ENCODE measurements around the gene TUT7. TPM values are rescaled to one million over a fixed set of nuclear protein-coding genes. Genes with fewer than 3 reads are reported as not detected.
"Not testable (repeated sequence)": the region's sequence is repeated elsewhere in the genome, so short reads cannot be mapped to it uniquely, and the experiment has no call there.

The TUT7 gene, protein sequence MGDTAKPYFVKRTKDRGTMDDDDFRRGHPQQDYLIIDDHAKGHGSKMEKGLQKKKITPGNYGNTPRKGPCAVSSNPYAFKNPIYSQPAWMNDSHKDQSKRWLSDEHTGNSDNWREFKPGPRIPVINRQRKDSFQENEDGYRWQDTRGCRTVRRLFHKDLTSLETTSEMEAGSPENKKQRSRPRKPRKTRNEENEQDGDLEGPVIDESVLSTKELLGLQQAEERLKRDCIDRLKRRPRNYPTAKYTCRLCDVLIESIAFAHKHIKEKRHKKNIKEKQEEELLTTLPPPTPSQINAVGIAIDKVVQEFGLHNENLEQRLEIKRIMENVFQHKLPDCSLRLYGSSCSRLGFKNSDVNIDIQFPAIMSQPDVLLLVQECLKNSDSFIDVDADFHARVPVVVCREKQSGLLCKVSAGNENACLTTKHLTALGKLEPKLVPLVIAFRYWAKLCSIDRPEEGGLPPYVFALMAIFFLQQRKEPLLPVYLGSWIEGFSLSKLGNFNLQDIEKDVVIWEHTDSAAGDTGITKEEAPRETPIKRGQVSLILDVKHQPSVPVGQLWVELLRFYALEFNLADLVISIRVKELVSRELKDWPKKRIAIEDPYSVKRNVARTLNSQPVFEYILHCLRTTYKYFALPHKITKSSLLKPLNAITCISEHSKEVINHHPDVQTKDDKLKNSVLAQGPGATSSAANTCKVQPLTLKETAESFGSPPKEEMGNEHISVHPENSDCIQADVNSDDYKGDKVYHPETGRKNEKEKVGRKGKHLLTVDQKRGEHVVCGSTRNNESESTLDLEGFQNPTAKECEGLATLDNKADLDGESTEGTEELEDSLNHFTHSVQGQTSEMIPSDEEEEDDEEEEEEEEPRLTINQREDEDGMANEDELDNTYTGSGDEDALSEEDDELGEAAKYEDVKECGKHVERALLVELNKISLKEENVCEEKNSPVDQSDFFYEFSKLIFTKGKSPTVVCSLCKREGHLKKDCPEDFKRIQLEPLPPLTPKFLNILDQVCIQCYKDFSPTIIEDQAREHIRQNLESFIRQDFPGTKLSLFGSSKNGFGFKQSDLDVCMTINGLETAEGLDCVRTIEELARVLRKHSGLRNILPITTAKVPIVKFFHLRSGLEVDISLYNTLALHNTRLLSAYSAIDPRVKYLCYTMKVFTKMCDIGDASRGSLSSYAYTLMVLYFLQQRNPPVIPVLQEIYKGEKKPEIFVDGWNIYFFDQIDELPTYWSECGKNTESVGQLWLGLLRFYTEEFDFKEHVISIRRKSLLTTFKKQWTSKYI (N-terminal part only)
- total RNA-seq, result 10 to 100 TPM; 22.6 to 23.3 TPM
- long read RNA-seq, donor 1, partial matches to known transcripts, result 0 of 2 reads
- long read RNA-seq, donor 1, other reads (novel, unspliced or antisense), result 2 of 2 reads
- long read RNA-seq, donor 2, partial matches to known transcripts, result 12 of 18 reads
- long read RNA-seq, donor 2, other reads (novel, unspliced or antisense), result 6 of 18 reads

DNA sequence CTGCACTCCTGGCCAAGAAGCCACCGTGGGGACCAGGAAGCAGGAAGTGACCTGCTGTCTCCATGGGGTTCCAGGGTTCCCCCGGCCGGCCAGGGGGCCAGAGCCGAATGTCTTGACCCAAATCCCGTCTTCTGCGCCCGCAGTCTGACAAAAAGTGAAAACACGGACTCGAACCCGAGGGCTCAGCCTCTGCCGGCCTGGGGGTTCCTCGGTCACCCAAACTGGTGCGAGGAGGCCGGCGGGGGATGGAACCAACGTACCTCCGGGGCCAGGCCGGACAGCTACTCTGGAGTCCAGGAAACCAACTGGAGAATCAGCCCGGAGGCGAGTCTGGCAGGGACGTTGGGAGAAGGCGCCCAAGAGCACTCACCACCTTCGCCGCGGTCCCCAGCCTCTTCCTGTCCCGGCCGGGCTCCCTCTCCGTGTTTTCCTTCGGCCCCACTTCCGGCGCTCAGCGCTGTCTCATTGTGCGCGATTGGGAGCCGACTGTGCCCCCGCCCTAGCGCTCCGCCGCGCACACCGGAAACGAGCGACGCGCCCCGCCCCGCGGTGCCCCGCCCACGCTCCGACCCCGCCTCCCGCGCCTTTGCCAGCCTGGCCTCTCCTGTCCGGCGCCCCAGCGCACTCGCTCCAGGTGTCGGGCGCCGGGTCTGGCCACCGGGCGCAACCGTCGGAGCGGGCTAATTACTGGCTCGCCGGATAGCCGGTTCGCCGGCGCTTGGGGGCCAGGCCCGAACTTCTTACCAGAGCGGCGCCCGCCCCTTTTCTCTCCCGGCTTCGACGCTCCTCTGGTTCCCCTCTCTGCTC is at the start of gene TUT7:
TSS of gene TUT7 (minus strand) at position 400 of the 807 bp plus-strand sequence. CDS start 1,211 bp downstream, outside the sequence.
- peak; percentile 99 for DNase-seq (ENCODE audit: low spot score)
- intact Hi-C loops (cut with DNase I), result no loop called here

DNA sequence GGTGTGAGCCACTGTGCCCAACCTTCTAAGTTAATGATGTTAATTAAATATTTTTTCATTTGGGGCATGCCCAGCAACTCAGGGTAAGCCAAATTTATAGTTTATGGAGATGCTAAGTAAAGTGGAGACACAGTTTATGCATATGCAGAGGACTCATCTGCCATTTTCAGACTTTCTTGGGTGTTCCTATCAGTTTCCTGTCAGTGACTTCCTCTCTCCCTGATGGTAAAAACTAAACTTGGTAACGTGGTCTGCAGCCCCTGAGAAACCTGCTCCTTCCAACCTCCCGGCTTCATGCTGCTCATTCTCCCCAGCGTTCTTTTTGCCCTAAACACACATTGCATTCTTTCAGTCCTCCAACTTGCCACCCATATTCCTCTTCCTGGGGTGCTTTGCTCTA is 48.4 kb upstream of the TUT7 start:
- no peak for DNase-seq (ENCODE audit: low spot score)
- intact Hi-C loops (cut with DNase I), result no loop called here

DNA sequence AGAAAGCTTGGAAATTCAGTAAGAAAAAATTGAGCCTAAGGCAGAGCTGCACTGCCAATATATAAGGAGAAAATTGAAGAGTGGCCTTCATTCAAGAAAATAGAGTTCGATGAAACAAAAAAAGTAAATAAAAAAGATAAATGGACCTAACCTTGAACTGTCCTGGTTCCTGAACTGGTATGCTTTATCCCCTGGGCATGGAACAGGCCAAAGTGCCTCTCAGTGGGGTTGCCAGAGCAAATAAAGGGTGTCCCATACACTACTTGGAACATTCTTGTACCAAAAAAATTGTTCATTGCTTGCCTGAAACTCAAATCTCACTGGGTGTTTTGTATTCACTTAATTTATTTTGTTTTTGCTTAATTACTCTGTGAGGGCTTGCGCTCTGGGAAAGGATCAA is 42.2 kb upstream of the TUT7 start:
- no peak for DNase-seq (ENCODE audit: low spot score)
- intact Hi-C loops (cut with DNase I), result no loop called here

DNA sequence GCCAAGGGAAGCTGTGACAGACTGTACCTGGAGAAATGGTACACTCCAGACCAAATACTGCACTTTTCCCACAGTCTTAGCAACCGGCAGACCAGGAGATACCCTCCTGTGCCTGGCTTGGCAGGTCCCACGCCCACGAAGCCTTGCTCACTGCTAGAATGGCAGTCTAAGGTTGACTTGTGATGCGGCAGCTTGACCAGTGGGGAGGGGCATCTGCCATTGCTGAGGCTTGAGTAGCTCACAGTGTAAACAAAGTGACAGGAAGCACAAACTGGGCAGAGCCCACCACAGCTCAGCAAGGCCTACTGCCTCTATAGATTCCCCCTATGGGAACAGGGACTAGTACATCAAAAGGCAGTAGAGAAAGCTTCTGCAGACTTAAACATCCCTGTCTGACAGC is 36.0 kb upstream of the TUT7 start:
- intact Hi-C loops (cut with DNase I); DNase-seq (ENCODE audit: low spot score): not testable (repeated sequence)

DNA sequence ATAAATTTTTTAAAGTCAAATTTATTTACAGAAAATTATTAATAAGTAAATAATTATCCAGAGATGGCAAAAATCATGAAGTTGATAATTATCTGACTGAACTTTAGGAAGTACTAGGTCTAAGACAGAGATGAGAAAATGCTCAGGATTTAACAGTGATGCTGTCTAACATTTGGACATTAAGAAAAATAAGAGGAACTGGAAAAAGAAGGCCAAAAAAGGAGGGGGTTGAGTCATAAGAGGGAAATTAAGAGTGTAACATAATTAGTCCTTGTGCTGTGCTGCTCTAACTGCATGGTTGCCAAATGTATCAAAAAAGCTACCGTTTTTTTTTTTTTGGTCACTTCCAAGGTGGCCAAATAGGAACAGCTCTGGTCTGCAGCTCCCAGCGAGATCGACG is 35.4 kb upstream of the TUT7 start:
- intact Hi-C loops (cut with DNase I), result no loop called here
- no peak for DNase-seq (ENCODE audit: low spot score)

DNA sequence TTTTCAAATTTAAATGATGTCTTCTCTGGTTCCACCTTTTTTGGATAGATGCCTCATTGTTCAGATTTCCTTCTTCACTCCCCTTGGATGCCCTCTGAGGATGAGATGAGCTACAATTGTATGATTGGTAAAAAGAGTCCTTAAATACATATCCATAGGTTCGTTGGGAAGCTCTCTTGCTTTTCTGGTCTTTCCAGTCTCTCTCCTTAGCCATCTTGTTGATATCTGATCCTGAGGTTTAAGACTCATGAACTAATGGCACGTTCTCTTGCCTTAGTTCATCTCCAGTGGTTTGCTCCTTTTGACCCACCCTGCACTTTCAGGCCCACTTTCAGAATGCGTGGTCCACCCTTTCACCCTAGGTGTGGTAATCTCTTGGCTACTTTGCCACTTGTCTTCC is 33.2 kb upstream of the TUT7 start:
- no peak for DNase-seq (ENCODE audit: low spot score)
- intact Hi-C loops (cut with DNase I), result no loop called here

DNA sequence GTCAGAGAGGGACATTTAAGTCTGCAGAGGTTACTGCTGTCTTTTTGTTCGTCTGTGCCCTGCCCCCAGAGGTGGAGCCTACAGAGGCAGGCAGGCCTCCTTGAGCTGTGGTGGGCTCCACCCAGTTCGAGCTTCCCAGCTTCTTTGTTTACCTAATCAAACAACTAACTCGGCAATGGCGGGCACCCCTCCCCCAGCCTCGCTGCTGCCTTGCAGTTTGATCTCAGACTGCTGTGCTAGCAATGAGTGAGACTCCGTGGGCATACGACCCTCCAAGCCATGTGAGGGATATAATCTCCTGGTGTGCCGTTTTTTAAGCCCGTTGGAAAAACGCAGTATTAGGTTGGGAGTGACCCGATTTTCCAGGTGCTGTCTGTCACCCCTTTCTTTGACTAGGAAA is 28.8 kb upstream of the TUT7 start:
- intact Hi-C loops (cut with DNase I); DNase-seq (ENCODE audit: low spot score): not testable (repeated sequence)

DNA sequence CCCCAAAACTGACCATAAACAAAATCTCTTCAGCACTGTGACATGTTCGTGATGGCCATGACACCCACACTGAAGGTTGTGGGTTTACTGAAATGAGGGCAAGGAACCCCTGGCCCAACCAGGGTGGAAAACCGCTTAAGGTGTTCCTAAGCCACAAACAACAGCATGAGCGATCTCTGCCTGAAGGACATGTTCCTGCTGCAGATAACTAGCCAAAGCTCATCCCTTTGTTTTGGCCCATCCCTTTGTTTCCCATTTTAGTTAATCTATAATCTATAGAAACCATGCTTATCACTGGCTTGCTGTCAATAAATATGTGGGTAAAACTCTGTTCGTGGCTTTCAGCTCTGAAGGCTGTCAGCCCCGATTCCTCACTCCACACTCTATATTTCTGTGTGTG is 21.8 kb upstream of the TUT7 start:
- intact Hi-C loops (cut with DNase I), result no loop called here
- DNase-seq (ENCODE audit: low spot score), result no peak

DNA sequence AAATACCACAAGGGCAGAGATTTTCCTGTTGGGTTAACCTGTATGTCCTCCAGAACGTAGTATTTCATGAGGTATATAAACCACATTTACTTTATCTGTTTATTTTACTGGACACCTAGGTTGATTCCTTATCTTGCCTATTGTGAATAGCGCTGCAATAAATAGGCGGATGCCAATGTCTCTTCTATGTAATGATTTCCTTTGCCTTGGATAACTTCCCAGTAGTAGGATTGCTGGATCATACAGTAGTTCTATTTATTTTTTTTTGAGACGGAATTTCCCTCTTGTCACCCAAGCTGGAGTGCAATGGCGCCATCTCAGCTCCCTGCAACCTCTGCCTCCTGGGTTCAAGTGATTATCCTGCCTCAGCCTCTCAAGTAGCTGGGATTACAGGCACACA is 15.6 kb upstream of the TUT7 start:
- intact Hi-C loops (cut with DNase I), result no loop called here
- no peak for DNase-seq (ENCODE audit: low spot score)

DNA sequence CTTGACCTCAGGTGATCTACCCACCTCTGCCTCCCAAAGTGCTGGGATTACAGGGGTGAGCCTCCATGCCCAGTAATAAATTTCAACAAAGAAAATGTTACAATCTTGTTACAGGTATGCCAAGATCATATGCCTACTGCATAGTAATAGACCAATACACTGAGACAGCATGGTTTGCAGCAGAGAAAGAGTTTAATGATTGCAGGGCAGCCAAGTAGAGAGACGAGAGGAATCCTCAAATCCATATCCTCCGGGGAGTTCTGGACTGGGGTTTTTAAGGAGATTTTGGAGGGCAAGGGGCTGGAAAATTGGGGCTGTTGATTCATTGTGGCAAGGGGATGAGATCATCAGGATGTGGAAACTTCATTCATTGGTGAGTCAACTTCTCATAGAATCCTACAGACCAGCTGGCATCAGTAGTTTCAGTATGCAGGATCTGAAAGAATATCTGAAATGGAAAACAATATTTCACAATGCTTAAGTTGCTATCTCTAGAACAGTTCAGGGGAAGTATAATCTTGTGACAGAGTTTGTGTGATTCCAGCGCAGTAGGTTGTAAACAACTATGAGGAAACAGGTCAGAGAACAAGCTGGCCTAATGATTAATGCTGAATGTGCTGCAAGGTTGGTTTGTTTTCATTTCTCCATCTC is 14.8 kb upstream of the TUT7 start:
- no peak for DNase-seq (ENCODE audit: low spot score)
- intact Hi-C loops (cut with DNase I), result no loop called here

DNA sequence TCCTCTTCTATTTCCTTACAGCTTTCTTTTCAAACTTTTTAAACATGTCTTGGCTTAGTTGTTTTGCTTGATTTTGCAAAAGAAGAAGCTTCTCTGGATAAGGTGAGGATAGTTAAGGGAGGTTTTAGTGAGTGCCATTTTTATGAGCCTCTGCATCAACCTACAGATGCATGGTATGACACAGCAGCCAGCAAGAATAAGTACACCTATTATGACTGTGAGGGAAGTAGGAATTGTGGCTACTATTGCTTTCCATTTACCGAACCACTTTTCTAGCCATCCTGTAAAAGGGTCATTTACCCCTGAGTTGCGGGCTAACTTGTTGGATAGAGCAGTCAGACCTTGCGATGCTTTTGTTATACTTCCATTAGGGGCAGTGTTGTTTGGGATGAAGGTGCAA is 7.0 kb upstream of the TUT7 start:
- DNase-seq (ENCODE audit: low spot score), result no peak
- intact Hi-C loops (cut with DNase I), result no loop called here

DNA sequence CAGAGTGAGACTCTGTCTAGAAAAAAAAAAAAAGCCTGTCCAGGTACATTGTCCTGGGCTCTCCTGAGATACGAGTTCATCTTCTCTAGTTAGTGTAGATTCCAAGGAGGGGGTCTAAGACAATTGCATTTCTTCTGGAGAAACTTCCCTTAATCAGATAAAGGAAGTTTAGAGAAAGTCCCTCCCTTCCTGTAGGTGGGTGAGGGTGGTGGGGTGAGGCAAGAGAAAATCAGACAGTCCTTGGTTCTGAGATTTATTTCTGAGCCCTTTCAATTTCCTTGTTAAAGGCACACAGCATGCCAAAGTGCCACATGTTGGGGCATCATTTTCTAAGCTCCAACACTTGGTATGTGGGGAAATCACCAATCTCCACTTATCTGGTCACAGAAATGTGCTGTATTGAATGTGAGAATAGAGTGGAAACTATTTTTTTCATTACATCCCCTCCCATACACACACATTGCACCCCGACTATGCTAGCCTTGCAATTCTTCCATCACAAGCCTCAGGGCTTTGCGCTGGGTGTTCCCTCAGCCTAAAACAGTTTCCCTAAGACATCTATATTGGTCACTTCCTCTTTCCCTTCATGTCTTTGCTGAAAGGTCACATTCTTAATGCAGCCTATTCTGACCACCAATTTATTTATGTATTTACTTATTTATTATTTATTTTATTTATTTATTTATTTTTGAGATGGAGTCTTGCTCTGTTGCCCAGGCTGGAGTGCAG is 5.1 kb upstream of the TUT7 start:
- intact Hi-C loops (cut with DNase I), result no loop called here
- DNase-seq (ENCODE audit: low spot score), result no peak

DNA sequence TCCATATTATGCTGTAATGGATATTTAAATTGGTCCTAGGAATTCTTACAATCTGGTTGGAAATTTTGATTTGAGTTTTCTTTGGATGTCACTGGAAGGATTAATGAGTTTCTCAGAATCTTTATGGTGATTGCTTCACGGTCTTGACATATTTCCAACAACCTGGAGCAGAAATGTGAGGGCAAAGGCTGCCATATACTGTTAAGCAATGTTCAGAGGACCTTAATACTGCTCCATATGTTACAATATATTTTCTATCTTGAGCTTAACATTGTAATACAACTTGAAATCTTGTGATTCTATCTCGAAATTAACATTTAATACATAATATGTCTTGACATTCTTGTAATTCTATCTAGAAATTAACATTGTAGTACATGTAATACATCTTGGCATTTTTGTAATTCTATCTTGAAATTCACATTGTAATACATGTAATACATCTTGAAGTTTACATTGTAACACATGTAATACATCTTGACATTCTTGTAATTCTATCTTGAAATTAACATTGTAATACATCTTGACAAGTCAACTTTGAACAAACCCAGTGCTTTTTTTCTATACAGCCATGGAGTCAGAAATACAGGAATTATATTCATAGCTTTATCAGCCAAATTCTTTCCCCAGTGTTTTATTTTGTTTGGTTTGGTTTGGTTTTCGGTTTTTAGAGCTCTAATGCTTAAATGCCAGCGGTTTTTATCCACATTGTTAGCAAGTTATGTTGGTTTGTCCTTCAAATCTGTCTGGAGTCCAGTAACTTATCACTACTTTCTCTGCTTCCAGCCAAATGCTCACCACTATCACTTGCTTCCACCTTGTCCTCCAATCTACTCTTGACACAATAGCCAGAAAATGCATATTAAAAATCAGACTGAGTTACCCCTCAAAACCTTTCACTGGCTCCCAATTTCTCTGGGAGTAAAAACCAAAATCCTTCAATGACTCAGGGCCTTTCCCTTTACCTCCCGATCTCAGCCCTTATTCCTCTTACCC is 3.0 kb upstream of the TUT7 start:
- intact Hi-C loops (cut with DNase I), result no loop called here
- DNase-seq (ENCODE audit: low spot score), result no peak

DNA sequence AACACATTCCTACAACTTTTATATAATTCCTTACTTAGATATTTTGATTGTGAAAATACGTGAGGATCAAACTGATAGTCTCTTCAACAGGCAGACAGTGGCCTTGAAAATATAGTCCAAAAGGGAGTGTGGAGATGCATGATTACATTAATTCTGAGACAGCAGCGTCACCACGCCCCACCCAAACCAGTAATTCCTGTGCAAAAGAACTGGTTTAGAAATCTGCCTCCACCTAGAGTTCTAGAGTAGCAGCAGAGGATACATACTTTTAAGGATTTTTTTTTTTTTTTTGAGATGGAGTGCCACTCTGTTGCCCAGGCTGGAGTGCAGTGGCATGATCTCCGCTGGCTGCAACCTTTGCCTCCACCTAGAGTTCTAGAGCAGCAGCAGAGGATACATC is 1.6 kb upstream of the TUT7 start:
- DNase-seq (ENCODE audit: low spot score), result no peak
- intact Hi-C loops (cut with DNase I), result no loop called here

DNA sequence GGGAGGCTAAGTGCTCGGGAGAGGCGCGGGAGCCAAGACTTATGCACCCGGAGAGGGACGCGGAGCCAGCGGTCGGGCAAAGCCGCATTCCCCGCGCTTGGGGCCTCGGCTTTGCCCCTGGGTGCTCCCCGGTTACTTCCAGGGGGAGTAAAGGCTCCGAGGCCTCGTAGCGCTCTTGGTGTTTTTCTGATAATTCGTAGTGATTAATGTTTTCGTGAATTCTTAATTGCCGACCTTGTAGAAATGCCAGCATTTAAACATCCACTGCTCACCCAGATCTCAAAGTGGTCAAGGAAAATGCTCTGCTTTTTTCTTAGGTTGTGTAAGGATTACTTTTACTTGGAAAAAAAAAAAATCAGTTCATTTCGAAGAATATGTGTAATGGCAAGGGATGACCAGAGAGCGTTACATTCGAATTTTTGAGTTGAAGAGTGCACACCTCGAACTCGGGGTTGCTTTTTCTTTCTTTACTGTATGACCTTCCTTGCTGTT is 654 bp upstream of the TUT7 start:
- intact Hi-C loops (cut with DNase I), result no loop called here
- no peak for DNase-seq (ENCODE audit: low spot score)

DNA sequence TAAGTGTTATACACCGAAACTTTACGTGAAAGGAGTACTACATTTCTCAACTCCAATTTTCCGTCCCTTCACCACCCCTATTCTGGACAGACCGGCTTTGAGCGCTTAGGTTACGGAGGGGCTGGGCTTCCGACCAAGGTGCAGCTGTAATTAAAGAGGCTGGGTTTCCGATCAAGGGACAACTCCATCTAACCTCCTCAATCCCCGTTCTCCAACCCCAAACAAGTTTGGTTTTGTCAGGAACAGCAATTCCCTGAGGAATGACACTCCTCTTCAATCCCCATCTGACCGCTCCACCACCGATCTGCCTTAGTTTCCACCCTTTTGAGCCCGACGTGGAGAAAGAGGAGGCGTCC is 577 bp downstream of the TUT7 start:
- intact Hi-C loops (cut with DNase I), result no loop called here
- no peak for DNase-seq (ENCODE audit: low spot score)

Data from posterior vena cava (tissue), 2 donors.